ENCODE measurements around the gene FBLIM1.

DNA sequence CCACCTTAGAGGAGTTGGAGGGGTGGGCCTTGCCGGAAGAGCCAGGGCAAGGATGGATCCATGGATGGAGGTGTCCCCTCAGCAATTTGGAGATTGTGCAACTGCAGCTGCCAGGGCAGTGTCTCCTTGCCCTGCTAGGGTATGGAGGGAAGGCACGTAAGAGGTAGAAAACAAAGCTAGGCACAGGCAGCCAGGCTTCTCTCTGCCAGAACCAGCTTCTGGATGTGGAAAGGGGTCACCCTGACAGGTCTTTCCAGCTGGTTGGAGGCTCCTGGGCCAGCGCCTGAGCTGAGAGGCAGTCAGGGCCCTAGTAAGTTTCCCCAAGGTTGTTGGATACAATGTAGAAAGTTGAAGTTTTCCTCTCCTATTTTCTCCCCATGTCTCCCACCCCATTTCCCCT is 37.7 kb upstream of the FBLIM1 start:
- TF ChIP-seq, protein P1, sequence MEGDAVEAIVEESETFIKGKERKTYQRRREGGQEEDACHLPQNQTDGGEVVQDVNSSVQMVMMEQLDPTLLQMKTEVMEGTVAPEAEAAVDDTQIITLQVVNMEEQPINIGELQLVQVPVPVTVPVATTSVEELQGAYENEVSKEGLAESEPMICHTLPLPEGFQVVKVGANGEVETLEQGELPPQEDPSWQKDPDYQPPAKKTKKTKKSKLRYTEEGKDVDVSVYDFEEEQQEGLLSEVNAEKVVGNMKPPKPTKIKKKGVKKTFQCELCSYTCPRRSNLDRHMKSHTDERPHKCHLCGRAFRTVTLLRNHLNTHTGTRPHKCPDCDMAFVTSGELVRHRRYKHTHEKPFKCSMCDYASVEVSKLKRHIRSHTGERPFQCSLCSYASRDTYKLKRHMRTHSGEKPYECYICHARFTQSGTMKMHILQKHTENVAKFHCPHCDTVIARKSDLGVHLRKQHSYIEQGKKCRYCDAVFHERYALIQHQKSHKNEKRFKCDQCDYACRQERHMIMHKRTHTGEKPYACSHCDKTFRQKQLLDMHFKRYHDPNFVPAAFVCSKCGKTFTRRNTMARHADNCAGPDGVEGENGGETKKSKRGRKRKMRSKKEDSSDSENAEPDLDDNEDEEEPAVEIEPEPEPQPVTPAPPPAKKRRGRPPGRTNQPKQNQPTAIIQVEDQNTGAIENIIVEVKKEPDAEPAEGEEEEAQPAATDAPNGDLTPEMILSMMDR (IDR thresholded peaks at IDR 0.05; ENCODE audit: insufficient read depth, low read length, poor library complexity, severe bottlenecking), result no peak
- no peak for TF ChIP-seq EZH2phosphoT487 (conservative IDR thresholded peaks at IDR 0.05; ENCODE audit: low read length)

All from SU-DHL-6 (cell line).